ENCODE measurements around the gene MSL1.
"Not testable (repeated sequence)": the region's sequence is repeated elsewhere in the genome, so short reads cannot be mapped to it uniquely, and the experiment has no call there.

Gene MSL1

DNA sequence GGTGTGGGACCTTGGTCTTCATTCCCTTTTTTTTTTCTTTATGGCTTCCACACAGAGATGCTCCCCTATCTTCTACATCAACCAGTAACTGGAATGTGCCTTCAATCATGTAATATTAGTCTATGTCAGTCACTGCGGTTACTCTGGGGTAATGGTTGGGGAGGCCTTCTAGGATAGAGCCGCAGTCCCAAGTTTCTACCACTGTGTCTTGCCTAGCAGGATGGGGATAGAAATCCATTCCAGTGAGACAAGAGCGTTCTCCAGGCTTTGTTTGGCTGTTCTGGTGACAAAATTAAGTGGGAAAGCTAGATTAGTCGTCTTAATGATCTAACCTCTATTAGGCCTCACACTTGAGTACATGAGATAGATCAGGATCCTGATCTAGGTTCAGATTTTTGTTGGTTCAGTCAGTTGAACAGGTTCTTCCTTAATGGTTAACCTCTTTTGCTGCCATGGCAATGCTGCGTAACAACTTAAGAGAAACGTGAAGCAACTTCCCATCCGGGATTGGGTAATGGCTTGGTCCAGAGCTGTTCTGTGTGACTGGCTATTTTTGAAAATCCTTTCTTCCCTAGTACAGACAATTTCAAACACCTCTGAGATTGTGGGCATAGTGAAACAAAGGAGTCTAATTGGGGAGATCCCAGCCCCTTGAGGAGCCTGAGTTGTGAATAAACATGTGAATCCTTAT is 8.7 kb downstream of the MSL1 start:
- DNase-seq (ENCODE audit: low spot score) = no peak

DNA sequence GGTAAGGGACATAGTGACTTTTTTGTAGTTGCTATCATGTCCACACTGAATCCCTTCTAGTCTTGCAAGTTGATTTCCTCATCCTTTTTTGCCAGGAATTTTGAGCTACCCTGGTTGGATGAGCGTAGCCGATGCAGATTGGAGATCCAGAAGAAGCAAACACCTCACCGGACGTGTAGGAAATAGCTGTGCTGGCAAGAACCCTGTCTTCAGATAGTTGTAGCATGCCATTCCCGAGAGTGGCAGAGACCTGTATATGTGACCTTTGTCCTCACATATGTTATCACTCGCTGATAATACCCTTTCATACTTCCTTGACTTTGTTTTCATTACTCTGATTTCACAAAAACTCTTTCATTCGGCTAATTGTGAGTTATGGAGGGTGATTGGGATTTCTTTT is 12.4 kb downstream of the MSL1 start:
- no peak for DNase-seq (ENCODE audit: low spot score)

DNA sequence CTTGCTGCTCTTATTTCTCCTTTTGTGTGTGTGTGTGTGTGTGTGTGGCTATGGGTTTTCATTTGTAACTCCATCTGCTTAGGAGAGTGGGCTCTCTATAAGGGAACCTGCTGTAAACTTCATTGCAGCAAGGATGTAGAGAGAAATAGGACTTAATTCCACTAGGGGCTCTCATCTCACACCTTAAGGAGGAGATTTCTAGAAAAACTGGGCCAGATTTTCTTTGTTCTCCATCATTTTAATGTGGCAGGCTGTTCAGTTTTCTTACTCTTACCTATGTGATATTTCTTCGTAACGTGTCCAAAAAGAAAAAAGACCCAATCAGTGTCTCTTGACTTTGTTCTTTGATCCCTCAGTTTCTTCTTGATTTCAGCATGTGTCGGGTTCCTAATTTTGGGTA is 14.0 kb downstream of the MSL1 start:
- no peak for DNase-seq (ENCODE audit: low spot score)

DNA sequence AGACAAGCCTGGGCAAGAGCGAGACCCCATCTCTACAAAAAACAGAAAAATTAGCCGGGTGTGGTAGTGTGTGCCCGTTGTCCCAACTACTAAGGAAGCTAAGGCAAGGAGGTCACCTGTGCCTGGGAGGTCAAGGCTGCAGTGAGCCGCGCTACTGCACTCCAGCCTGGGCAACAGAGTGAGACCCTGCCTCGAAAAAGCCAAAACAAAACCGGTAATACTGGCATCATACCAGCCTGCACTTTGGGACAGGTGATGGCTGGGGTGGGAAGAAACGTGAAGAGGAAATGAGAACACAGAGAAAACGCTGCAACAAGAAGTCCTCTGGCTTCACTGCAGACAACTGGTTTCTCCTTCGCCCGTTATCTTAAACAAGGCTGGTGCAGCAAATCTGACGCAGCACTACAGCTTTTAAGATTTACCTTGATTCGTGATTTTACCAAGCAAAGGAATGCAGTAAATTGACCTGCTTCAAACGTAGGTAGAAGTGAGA is 17.8 kb downstream of the MSL1 start:
- no peak for DNase-seq (ENCODE audit: low spot score)

DNA sequence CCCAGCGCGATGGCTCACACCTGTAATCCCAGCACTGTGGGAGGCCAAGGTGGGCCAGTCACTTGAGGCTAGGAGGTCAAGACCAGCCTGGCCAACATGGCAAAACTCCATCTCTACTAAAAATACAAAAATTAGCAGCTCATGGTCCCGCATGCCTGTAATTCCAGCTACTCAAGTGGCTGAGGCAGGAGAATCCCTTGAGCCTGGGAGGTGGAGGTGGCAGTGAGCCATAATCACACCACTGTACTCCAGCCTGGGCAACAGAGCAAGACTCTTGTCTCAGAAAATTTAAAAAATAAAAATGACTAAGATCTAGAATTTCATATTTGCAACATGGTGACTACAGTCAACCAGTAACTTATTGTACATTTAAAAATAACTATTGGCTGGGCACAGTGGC is 21.4 kb downstream of the MSL1 start:
- DNase-seq (ENCODE audit: low spot score) = not testable (repeated sequence)

DNA sequence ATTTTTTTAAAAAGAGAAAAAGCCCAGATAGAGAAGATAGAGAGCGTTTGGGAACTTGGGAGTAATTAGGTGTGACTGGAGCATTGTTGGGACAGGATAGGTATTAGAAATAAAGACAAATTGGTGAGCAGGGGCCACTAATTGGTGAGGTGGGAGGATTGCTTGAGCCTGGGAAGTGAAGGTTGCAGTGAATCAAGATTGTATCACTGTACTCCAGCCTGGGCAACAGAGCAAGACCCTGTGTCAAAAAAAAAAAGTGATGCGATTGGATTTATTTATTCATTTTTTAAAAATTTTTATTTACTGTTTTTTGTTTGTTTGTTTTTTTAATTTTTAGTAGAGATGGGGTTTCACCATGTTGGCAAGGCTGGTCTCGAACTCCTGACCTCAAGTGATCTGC is 23.7 kb downstream of the MSL1 start:
- no peak for DNase-seq (ENCODE audit: low spot score)

DNA sequence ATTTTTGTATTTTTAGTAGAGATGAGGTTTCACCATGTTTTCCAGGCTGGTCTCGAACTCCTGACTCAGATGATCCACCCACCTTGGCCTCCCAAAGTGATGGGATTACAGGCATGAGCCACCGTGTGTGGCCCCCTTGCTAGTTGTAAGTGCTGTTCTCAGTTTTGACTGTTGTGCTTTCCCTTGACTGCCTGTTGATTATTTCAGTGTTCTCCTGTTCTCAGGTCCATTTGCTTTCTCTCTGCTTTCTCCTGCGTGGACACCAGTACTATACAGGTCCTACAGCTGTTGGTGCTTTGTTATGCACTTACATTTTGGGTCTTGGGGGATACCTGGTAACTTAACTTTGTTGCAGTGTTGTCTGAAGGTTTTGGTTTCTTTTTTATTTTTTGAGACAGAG is 26.8 kb downstream of the MSL1 start:
- no peak for DNase-seq (ENCODE audit: low spot score)

DNA sequence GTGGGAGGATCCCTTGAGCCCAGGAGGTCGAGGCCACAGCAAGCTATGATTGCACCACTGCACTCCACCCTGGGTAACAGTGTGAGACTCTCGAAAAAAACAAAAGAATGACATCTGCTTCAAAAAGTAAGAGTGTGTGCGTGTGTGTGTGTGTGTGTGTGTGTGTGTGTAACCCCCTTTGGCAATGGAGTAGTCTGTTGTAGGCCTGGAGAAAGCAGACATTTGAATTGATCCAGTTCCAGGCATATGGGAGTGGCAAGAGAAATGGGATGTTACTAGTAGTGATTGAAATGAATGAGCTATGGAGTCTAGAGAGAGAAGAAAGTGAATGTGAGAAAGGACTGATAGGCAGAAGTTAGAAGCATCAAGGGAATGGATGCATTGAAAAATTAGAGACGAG is 28.5 kb downstream of the MSL1 start:
- no peak for DNase-seq (ENCODE audit: low spot score)

DNA sequence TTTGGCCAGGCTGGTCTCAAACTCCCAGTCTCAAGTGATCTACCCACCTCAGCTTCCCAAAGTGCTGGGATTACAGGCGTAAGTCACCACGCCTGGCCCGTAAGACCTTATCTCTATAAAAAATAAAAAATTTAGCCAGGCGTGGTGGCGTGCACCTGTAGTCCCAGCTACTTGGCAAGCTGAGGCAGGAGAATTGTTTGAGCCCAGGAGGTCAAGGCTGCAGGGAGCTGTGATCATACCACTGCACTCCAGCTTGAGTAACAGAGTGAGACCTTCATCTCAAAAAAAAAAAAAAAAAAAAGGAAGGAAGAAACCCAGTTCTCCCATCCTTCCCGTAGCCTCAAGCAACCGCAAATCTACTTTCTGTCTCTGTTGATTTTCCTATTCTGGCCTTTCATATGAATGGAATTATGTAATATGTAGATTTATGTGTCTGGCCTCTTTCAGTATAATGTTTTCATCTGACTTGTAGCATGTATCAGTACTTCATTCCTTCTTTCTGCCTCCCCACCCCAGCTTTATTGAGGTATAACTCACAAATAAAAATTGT is 29.7 kb downstream of the MSL1 start:
- no peak for DNase-seq (ENCODE audit: low spot score)

DNA sequence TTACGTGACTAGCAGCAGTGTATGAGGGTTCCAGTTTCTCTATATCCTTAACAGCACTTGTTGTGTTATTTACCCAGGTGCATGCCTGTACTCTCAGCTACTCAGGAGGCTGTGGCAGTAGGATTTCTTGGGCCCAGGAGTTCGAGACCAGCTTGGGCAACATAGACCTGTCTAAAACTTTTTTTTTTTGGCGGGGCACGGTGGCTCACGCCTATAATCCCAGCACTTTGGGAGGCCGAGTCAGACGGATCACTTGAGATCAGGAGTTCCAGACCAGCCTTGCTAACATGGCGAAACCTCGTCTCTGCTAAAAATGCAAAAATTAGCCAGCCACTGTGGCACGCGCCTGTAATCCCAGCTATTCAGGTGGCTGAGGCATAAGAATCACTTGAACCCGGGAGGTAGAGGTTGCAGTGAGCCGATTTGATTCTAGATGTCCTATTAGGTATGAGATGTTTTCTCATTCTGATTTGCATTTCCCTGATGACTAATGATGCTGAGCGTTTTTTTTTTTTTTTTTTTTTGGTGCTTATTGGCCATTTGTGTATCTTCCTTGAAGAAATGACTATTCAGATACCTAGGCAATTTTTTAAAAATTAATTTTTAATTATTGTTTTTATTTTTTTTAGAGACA is 31.9 kb downstream of the MSL1 start:
- DNase-seq (ENCODE audit: low spot score) = no peak

DNA sequence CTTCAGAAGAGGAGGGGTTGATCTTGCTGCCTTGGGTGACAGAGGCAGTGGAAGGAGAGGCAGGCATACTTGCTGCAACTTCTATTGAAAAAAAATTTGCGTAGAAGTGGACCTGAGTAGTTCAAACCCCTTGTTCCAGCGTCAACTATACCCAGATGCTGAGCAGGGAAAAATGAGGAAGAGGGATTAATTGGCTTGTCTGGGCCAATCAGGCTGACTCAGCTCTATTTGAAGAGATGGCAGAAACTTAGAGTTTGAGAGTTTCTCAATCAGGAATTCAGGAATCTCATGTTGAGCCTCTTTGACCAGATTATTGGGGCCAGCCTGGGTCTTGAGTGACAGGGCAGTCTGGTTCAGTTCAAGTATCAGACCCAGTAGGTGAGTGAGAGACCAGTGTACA is 36.2 kb downstream of the MSL1 start:
- no peak for DNase-seq (ENCODE audit: low spot score)

DNA sequence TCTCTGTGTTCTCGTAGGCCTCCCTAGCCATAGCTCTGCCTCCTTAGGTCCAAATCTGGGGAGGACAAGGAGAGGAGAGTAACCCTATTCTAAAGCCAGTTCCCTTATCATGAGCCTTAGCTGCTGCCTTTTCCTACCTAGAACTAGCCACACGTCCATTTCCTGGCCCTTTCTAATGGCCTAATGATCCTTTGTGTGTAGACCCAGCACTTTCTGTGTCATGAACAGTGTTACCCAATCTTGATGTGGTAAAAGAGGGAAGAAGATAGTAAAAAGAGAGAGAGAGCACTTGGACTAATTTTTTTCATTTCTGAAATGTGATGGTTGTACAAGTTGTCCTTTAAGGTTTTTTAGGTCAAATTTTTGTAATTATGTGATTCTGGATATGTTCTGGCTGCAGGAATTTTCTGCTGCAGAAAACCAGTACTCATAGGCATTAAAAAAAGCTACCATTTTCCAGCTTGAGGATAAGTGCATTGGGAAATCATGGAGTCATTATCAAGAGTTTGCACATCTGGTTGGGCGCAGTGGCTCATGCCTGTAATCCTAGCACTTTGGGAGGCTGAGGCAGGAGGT is 36.8 kb downstream of the MSL1 start:
- DNase-seq (ENCODE audit: low spot score) = no peak

DNA sequence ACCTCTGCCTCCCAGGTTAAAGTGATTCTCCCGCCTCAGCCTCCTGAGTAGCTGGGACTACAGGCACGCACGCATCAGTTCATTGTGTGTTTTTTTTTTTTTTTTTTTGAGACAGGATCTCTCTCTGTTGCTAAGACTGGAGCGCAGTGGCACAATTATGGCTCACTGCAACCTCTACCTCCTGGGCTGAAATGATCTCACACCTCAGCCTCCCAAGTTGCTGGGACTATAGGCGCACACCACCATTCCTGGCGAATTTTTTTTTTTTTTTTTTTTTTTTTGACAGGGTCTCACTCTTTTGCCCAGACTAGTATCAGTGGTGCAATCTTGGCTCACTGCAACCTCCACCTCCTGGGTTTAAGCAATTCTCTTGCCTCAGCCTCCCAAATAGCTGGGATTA is 37.7 kb downstream of the MSL1 start:
- DNase-seq (ENCODE audit: low spot score) = no peak

DNA sequence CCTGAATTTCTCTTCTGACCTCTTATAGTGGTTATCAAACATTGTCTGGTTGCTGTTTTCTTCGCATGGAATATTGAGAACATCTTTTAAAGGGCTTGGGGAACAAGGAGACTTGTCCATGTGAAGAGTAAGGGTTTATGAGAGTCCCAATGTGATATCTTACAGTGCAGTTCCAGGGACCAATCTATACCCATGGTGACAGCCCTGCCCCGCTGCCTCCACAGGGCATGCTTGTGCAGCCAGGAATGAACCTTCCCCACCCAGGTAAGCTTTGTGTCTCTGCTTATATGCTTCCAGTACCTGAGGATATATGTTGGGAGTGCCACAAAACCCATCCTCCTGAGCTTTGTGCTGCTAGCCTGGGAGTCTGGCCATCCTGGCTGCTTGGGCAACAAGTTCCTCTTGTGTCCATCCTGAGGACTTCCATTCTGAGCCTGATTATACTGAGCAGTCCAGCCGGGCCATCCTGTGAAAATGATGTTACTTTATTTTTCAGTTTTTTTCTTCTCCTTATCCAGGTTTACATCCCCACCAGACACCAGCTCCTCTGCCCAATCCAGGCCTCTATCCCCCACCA is 46.0 kb downstream of the MSL1 start:
- no peak for DNase-seq (ENCODE audit: low spot score)

DNA sequence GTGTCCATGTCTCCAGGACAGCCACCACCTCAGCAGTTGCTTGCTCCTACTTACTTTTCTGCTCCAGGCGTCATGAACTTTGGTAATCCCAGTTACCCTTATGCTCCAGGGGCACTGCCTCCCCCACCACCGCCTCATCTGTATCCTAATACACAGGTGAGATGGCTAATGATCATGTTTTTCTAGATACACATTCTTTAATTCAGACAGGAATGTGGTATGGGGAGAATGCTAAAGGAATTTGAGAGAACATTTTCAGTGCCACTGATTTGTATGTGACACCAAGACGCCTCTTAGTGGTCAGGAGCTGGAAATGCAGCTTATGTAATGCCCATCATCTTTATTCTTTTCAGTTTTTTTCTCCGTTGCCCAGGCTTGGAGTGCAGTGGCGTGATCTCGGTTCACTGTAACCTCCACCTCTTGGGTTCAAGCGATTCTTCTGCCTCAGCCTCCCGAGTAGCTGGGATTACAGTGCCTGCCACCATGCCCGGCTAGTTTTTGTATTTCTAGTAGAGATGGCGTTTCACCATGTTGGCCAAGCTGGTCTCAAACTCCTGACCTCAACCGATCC is 46.6 kb downstream of the MSL1 start:
- peak; percentile 61 for DNase-seq (ENCODE audit: low spot score)

DNA sequence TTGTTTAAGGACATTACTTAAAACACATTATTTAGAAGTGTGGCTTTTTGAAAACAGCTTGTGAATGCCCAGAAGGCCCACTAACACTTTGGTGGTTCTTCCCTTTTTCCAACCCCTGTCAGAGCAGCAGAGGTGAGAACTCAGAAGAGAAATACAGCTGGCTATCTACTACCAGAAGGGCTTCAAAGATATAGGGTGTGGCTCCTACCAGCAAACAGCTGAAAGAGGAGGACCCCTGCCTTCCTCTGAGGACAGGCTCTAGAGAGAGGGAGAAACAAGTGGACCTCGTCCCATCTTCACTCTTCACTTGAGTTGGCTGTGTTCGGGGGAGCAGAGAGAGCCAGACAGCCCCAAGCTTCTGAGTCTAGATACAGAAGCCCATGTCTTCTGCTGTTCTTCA is 48.6 kb downstream of the MSL1 start:
- DNase-seq (ENCODE audit: low spot score) = no peak

DNA sequence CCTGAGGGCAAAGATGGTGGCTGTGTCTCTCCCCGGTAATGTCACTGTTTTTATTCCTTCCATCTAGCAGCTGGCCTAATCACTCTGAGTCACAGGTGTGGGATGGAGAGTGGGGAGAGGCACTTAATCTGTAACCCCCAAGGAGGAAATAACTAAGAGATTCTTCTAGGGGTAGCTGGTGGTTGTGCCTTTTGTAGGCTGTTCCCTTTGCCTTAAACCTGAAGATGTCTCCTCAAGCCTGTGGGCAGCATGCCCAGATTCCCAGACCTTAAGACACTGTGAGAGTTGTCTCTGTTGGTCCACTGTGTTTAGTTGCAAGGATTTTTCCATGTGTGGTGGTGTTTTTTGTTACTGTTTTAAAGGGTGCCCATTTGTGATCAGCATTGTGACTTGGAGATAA is 50.0 kb downstream of the MSL1 start:
- DNase-seq (ENCODE audit: low spot score) = no peak

DNA sequence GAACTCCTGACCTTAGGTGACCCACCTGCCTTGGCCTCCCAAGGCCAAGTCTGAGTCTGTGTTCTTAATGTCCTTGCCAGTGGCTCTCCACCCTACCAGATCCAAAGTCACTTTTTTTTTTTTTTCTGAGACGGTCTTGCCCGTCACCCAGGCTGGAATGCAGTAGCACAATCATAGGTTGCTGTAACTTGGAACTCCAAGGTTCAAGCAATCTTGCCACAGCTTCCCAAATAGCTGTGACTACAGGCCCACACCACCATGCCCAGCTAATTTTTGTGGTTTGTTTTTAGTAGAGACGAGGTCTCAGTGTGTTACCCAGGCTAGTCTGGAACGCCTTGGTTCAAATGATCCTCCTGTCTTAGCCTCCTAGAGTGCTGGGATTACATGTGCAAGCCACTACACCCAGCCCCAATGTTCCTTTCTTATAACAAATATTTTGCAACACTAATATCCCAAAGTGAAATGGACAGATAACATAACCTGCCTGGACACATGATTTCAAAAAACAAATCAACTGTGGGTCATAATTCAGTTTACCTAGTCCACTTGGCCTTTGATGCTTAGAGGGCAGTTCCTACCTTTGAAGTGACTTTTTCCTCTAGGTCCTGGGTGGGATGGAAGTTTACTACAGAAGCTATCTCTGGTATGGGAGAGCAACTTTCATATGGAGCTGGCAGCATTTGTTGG is 51.5 kb downstream of the MSL1 start:
- no peak for DNase-seq (ENCODE audit: low spot score)

DNA sequence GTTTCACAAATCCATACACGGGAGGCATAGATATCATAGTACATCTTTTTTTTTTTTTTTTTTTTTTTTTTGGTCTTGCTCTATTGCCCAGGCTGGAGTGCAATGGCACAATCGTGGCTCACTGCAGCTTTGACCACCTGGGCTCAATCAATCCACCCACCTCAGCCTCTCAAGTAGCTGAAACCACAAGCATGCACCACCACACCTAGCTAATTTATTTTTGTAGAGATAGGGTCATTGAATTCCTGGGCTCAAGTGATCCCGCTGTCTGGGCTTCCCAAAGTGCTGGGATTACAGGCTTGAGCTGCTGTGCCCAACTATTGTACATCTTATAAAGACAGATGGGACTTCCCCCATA is 52.0 kb downstream of the MSL1 start:
- DNase-seq (ENCODE audit: low spot score) = no peak

DNA sequence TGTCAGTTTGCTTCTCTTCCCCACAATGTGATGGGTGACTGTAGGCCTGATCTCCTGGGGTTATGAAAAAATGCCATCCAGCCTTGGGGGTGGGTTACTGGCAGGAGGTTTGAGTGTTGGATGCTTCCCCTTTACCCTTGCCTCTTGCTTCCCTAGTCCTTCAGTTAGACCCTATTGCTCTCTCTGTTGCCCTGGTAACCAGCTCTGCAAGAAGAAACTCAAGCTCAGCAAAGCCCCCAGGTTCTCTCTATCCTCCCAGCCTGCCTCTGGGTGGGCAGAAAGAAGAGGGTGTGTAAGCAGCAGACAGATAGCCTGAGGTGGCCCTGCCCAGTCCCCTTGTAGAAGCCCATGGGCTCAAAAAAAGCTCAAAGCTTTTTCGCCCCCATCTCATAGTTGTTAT is 52.7 kb downstream of the MSL1 start:
- DNase-seq (ENCODE audit: low spot score) = no peak

DNA sequence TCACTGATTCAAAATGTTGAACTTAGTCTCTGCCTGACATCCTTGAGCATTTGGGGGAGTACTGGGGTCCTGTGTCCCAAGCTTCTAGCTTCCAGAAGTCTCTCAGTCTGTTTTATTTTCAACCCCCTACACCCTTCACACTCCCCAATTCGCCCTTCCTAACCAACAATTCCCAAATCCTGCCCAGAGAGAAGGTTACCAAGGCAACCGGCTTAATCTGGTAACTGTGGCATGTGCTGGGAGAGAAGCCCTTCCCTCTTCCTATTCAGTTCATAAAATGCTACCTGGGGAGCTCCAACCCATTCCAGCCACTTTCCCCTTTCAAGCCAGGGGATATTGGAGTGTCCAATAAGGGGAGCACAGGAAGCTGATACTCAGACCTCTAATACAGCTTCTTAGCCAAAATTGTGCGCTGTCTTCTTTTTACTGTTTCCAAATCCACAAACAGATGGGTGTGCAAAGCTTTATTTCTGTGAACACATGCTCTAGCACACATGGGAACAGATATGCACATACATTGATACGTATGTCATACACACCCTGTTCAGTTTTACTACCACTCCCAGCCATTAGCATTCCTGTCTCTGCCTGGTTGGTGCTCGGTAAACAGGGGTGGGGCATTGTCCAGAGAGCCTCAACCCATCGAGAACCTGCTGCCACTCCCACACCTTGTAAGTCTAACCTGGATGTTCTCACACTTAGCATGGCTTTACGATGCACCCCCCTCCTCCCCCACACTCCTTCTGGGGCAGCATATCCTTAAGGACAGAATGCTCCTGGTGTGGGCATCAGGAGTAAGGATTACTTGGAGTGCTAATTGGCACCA is 54.4 kb downstream of the MSL1 start:
- DNase-seq (ENCODE audit: low spot score) = no peak

Data from globus pallidus (tissue), 1 donor.